Activated CD4-positive, CD25-positive, alpha-beta regulatory T cell treated with anti-CD3 and anti-CD28 coated beads, Interleukin-2, amount 50 U/mL, for 16 hours (primary cell): ENCODE data around the gene RPL36AL.
A peak's percentile ranks its signal among the peaks of the same experiment; 100 is the strongest.
"Not testable (repeated sequence)": the region's sequence is repeated elsewhere in the genome, so short reads cannot be mapped to it uniquely, and the experiment has no call there.

ENCODE experiments used
- DNase-seq: peaks from one replicate; pipeline ENCODE4 v3.0.0-alpha.2; 2020; ENCODE audit warnings: low read depth, low spot score

RPL36AL gene

DNA sequence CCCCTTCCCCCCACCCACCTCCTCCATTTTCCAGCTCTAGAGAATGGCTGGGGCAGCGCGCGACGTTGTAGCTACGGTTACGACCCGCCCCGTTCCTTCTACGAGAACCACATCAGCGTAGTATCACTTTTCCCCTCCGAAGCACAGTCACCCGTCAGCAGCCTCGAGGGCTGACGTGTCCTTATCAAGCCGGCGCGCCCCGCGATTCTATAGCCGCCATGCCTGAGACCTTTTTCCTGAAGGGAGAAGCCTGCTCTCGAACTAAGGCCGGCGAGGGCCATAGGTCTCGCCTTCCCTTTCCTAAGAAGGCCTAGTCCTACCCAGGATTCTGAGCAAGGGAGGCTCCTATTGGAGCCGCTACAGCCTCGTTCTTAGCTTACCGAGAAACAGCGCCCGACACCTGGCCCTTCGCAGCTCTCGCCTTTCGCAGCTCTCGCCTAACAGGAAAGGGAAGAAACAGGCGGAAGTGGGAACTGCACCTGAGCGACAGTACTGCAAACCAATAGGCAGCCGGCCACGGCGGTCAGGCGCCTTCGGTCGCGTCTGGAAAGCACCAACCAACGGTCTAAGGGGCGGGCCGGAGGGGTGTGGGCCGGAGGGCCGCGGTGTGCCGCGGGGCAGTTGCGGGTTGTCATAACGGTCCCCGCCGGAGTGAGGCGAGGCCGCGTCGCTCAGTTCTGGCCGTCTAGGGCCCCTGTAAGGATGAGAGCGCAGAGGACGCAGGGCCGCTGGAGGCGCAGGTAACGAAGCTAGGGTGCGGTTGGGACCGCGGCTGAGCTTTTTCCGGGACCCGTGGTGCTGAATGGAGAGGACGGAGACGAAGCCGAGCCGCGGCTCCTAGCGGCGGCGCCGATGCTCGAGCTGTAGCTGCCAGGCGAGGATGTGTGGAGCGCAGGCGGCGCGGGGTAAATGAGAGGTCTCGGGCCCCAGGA lies at the start of gene RPL36AL, which contains the start of gene MGAT2:
RPL36AL (minus strand) TSS at position 445 of the 932 bp plus-strand sequence. CDS start 1,522 bp downstream, outside the sequence.
MGAT2 (plus strand) TSS at position 618 of the 932 bp plus-strand sequence. CDS start 470 bp downstream, outside the sequence.
- peak; percentile 86 for DNase-seq

DNA sequence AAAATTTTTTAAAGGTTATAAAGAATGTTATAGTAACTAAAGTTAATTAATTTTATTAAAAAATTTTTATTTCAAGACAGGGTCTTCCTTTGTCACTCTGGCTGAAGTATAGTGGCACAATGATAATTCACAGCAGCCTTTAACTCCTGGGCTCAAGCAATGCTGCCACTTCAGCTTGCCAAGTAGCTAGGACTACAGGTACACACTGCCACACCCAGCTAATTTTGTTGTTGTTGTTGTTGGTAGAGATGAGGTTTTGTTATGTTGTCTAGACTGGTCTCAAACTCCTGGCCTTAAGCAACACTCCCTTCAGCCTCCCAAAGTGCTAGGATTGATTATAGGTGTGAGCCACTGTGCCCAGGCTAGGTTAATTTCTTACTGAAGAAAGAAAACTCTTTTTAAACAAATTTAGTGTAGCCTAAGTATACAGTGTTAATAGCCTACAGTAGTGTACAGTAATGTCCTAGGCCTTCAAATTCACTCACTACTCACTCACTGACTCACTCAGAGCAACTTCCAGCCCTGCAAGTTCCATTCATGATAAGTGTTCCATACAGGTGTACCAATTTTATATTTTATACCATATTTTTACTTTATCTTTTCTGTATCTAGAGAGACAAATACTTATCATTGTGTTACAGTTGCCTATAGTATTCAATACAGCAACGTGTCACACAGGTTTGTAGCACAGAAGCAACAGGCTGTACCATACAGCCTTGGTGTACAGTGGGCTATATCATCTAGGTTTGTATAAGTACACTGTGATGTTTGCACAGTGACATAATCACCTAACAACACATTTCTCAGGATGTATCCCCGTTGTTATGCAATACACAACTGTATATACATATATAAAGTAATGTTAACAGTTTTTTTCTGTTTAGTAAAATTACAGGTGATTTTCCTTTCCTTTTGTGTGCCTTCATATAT lies 39.4 kb upstream of the RPL36AL start:
- DNase-seq = no peak

DNA sequence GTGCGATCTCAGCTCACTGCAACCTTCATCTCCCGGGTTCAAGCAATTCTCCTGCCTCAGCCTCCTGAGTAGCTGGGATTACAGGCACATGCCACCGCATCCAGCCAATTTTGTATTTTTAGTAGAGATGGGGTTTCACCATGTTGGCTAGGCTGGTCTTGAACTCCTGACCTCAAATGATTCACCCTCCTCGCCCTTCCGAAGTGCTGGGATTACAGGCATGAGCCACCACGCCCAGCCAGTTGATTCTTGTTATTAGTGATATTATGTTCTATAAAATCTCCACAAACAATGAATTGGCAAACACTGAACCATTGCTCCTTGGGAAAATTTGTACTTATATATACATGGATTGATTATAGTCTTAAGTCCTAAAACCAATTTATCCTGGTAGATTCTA lies 37.1 kb upstream of the RPL36AL start:
- DNase-seq = not testable (repeated sequence)

DNA sequence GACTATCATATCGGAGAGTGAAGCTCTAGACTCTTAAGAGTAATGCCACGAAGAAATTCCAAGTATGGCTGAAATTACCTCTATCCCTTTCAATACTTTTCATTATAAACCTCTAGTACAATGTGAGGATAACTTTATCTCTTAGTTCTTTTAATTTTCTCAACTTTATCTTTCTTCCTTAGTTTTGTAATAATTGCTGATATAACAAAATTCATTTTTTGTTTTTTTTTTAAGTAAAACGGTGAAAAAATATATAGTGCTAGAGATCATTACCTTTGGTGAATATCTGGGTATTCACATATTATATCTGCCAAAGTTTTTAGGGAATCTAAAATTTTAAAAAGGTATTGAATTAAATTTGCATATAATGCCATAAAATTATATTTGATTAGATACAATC lies 34.1 kb upstream of the RPL36AL start:
- DNase-seq = no peak

DNA sequence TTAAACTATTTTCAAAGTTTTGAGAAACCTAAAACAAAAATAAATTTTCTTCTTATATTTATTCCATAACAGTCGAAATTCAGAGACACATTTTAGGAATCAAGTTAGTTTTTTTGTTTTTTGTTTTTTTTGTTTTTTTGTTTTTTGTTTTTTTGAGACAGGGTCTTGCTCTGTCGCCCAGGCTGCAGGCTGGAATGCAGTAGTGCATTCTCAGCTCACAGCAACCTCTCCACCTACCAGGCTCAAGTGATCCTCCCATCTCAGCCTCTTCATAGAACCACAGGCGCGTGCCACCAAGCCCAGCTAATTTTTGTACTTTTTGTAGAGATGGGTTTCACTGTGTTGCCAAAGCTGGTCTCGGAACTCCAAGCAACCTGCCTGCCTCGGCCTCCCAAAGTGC lies 33.1 kb upstream of the RPL36AL start:
- no peak for DNase-seq

DNA sequence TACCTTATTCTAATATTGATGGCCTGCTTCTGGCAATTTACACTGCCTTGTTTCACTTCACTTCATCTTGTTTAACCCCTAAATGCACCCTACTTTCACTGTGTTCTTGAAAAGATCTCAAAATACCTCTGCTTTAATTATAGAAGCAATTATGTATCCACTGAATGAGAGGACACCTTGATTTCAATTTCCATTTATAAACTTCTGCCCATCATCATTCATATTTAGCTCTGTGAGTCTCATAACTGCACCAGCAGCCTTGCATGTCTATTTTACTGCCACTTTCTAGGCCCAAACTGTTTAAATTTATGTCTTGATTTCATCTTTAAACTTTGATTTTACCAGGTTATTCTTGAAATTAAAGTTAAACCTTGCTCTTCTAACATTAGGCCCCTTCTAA lies 21.7 kb upstream of the RPL36AL start:
- no peak for DNase-seq

DNA sequence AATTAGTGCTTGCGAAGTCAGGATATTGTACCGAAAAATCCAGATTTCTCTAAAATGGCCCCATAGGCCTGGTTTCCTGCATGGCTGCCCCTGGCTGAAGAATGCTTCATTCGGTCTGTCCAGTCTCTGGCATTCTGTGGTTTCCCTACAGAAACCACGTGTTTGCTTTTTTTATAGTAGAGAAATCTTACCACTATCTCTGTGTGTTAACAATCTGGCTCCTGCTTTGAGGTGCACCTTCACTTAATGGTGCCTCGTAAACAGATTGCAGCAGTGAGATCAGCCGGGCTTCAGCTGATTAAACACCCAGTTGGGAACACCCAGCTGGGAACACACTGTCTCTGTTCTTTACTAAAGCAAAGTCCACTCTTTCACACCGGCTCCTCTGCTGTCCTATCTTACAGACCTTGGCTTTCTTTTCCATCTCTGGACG lies 21.3 kb upstream of the RPL36AL start:
- no peak for DNase-seq

DNA sequence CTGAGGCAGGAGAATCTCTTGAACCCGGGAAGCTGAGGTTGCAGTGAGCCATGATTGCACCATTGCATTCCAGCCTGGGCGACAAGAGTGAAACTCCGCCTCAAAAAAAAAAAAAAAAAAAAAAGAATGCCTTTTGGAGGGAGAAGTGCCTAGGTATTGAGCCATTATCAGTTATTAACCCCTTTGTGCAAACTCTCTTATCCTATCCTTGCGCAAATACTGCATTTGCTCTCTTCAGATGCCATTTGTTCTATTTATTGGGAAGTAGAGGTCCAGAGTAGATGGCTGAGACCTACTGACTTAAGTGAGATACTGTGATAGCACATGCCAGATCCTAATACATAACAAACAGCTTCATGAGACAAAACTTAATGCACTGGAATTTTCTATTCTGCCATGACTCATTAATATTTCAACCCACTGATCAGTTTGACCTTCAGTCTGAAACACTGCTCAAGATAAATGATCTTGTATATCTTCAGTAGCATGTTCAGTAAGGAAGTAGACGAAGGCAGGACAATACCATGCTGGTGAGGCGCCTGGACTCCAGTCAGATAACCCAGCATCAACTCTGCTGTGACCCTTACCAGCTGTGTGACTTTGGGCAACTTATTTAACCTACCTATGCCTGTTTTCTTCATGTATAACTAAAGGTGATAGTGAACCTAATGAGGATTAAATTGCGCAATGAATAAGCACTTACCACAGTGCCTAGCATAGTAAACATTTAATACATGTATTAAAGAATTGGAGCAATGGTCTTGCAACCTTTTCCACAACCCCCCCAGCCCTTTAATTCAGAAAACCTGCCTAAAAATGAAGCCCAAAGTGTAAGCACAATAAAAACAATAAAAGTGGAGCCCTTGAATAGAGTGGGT lies 20.4 kb upstream of the RPL36AL start:
- no peak for DNase-seq

DNA sequence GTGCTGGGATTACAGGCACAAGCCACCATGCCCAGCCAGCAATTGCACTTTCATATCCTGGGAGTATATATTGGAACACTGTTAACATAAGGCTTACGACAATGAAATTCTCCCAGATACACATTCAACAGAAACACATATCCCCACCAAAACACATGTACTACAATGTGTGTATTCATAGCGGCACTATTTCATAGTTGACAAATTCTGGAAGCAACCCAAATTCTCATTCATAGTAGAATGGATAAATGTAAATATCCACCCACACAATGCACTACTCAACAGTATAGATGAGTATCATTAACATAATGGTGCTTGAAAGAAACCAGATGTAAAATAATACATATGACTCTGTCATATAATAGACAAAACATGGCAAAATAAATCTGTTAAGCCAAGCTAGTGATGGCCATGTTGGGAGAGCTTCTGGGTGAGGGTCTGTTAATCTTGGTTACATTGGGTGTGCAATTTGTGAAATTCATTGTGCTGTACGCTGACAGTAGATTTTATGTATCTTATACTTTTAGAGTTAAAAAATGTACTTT lies 17.2 kb upstream of the RPL36AL start:
- DNase-seq = no peak

DNA sequence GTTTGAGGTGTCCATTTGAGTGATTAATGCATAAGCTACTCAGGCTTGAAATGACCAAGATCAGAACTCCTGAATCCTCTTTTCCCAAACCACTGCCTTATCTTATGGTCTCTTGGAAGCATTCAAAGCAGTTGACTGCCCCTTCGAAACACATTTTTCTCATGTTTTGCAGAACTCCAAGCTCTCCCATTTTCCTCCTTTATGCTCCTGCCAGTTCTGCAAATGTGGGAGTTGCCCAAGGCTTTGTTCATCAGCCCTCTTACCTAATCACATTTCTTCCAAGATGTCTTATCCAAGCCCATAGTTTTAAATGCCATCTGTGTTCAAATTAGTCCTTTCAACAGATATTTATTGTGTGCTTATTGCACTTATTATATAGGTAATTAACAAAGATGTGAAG lies 16.4 kb upstream of the RPL36AL start:
- DNase-seq = no peak

DNA sequence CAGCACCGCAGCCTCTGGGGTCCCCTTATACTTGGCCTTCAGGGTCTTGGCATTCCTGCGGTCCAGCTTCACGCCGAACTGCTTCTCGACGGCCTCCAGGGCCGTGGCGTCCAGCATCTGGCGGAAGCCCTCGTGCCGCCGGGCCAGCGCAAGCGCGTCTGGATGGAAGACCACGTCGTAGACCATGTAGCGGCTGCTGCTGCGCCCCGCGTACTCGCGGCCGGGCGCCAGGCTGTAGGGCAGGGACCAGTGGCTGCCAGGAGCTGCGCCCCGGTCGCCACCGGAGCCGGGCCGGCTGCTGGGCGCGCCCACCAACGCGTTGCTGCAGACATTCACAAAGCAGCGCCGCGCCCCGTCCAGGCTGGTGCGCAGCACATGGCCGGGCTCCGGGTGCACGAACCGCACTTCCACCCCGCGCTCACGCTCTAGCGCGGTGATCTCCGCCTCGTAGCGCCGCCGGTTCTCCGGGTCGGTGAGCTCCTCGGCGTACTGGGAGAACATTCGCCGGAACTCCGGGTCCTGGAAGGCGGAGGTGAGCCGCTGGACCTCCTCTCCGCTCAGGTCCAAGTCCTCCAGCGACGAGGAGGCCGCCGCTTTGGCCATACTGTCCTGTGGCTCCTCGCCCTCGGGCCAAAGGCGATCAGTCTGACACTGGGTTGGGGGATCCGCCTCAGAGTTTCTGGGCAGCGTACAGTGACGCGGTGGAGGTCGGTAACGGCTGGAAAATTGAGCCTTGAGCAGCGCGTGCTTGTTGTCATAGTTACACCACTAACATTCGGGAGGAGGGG lies 14.3 kb upstream of the RPL36AL start, which contains the start of gene DNAAF2:
DNAAF2 (minus strand) TSS at position 698 of the 788 bp plus-strand sequence; CDS start at position 603, 95 bp downstream.
- peak; percentile 37 for DNase-seq

DNA sequence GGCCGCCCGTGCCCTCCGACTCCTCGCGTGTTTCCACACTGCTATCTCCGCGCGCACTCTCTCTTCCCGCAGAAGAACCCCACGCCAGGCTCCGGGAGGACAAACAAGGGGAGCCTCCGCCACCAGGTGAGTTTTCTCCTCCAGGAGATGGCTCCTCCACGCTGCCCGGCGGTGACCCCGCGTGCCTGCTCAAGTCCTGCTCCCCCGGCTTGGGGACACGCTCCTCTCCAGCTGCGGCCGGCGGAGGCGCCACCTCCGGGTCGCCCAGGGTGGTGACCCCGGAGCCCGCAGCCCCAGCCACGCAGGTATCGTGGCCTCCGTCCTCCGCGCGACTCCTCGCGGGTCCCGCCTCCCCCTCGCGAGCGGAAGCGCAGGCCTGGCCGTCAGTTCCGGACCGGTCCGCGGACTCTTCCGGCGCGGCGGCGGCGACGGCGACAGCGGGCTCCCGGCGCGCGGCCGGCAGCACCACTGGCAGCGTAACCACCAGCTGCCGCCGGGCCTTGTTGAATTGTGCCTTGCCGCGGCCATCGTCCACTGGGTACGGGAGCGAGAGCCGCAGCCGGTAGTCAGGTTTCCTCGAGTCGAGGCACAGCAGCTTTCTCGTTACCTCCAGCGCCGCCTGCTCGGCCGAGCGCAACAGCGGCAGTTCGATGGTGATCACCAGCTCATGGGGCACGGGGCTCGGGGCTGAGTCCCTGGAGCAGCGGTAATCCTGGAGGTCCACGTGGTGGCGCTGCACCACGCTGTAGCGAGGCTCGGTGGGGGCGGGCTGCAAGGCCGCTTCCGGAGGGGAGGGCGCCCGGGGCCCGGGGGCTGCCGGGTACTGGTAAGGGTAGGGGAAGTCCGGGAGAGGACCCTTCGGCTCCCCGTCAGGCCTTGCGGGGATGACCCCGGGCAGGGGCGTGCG lies 13.5 kb upstream of the RPL36AL start:
- peak; percentile 85 for DNase-seq

DNA sequence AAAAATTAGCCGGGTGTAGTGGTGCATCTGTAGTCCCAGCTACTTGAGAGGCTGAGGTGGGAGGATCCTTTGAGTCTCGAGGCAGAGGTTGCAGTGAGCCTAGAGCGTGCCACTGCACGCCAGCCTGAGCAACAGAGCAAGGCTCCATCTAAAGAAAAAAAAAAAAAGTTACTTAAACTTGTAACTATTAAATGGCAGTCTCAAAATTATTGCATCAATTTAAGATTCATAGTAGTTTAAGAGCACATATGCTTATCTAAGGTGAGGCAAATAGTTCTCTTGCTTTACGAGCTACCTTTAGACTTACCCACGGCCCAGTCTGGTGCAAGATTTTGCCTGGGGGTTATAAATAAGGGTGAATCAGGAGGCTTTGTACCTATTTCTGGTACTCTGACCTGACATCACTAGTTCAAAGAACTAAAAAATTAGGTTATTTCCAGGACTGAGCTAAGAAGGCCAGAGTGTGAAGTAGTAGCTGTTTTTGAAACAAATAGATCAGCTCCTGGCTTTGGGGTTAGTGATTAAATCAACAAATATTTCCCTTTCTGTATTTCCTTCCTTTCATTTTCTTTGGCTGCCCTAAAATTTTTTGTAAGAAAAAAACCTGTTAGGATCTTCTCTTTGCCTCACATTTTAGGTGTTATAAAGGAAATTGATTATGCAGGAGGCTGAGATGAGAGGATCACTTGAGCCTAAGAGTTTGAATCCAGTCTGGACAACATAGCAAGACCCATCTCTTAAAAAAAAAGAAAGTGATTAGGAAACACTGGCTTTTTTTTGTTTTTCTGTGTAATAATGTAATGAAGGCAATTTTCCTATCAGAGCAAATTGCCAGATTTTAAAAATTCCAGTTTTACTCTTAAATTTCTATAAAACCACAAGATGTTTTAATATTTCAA lies 3.8 kb upstream of the RPL36AL start:
- DNase-seq = no peak

DNA sequence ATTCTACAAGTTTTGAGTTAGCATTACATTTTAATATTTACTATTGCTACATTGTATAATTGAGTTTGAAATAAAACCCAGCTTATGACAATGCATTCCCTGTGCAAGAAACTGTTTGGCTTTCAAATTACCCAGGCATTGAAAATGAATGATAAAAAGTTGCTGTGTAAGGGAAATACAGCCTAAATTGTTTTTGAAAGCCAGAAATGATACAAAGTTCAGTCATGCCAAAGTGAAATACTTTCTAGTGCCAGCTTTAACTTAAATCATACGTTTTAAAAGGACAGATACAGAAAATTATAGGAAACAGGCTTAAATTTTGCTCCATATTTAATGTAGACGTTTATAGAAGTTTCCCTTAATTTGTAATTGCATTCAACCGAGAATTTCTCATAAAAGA lies 3.0 kb upstream of the RPL36AL start:
- no peak for DNase-seq

DNA sequence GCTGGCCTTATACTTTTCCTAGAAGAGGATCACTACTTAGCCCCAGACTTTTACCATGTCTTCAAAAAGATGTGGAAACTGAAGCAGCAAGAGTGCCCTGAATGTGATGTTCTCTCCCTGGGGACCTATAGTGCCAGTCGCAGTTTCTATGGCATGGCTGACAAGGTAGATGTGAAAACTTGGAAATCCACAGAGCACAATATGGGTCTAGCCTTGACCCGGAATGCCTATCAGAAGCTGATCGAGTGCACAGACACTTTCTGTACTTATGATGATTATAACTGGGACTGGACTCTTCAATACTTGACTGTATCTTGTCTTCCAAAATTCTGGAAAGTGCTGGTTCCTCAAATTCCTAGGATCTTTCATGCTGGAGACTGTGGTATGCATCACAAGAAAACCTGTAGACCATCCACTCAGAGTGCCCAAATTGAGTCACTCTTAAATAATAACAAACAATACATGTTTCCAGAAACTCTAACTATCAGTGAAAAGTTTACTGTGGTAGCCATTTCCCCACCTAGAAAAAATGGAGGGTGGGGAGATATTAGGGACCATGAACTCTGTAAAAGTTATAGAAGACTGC lies 1.7 kb upstream of the RPL36AL start:
- no peak for DNase-seq

DNA sequence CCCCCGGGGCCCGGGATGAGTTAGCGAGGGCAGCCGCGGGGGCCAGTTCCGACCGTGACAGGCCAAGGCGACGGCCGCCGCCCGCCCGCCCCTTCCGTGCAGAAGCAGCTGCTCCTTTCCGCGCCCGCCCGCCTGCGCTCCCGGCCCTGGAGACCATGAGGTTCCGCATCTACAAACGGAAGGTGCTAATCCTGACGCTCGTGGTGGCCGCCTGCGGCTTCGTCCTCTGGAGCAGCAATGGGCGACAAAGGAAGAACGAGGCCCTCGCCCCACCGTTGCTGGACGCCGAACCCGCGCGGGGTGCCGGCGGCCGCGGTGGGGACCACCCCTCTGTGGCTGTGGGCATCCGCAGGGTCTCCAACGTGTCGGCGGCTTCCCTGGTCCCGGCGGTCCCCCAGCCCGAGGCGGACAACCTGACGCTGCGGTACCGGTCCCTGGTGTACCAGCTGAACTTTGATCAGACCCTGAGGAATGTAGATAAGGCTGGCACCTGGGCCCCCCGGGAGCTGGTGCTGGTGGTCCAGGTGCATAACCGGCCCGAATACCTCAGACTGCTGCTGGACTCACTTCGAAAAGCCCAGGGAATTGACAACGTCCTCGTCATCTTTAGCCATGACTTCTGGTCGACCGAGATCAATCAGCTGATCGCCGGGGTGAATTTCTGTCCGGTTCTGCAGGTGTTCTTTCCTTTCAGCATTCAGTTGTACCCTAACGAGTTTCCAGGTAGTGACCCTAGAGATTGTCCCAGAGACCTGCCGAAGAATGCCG lies 872 bp upstream of the RPL36AL start:
- peak; percentile 36 for DNase-seq

DNA sequence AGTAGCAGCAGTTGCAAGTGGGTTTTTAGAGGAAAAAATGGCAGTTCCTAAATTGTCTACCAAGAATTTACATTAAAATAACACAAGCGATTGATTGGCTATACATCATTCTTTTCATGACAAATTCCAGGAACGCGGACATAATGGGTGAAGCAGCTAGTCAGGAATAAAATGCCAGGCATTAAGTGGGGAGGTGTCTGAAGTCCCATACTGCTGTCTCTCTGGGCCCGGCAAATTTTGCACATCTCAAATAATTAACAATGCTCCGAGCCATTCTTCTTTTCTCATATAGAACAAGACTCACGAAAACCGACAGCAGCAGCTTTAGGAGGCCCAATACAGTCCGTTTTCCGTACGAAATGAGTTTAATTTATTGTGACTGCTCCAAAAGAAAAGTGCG lies 696 bp downstream of the RPL36AL start:
- DNase-seq = no peak
